Activated B cell treated with CpG ODN at 0.5 μM for 24 hours (primary cell): ENCODE data around the gene TMEM120B. TPM values are rescaled to one million over a fixed set of nuclear protein-coding genes. Genes with fewer than 3 reads are reported as not detected.

Experiments used
- ATAC-seq: fragments of 200-7000 bp; cut with Tn5 transposase; one replicate; pipeline ENCODE4 v1.10.0; 2021; ENCODE audit warnings: low read depth, mild to moderate bottlenecking, moderate library complexity
- CTCF ChIA-PET: fragments of 350-600 bp; sonication (Branson Sonifier 250); formaldehyde crosslinking; loops from one replicate; lab custom pipeline; 2021; ENCODE audit warnings: antibody characterized with exemption; lab: Charles Lee
- POLR2A ChIA-PET: fragments of 350-600 bp; sonication (Branson Sonifier 250); formaldehyde crosslinking; loops from one replicate; lab custom pipeline; 2021; ENCODE audit warnings: antibody characterized with exemption; lab: Charles Lee
- DNase-seq: peaks from one replicate; pipeline ENCODE4 v3.0.0; 2022
- H3K27ac Mint-ChIP-seq: one replicate; pipeline ENCODE4 v1.8.0; 2020; ENCODE audit warnings: mixed read lengths
- H3K27me3 Mint-ChIP-seq: one replicate; pipeline ENCODE4 v1.8.0; 2021; ENCODE audit warnings: mixed read lengths
- H3K36me3 Mint-ChIP-seq: one replicate; pipeline ENCODE4 v1.8.0; 2021; ENCODE audit warnings: low read depth, mixed read lengths
- H3K4me1 Mint-ChIP-seq: one replicate; pipeline ENCODE4 v1.8.0; 2021; ENCODE audit warnings: mixed read lengths
- H3K4me3 Mint-ChIP-seq: one replicate; pipeline ENCODE4 v1.8.0; 2020; ENCODE audit warnings: mild to moderate bottlenecking, mixed read lengths
- H3K9me3 Mint-ChIP-seq: one replicate; pipeline ENCODE4 v1.8.0; 2020; ENCODE audit warnings: mixed read lengths
- CTCF ChIP-seq: fragments of 200-600 bp; IDR thresholded peaks from one replicate; pipeline ENCODE4 v1.8.0; 2022; ENCODE audit warnings: antibody characterized with exemption, mild to moderate bottlenecking
- intact Hi-C: fragments of 100-400 bp; cut with micrococcal nuclease; formaldehyde crosslinking; loops from one replicate; pipeline ENCODE4 v1.15.1; 2024
- total RNA-seq: library from RNA; stranded (reverse); gene quantifications from 2 replicates; pipeline ENCODE4 v1.2.3, GENCODE V29; 2022

TMEM120B gene
- total RNA-seq, 1 donor from 2014 or later = 8.3 TPM

GRCh38 chr12:121826318-121827150 lies 114.0 kb downstream of the TMEM120B start:
- POLR2A ChIA-PET = interaction anchor here (0.6 to 1.5 kb wide), 4 partner anchors 11 to 451 kb away, joined by 3 to 6 read pairs (median 4); no protein-coding TSS in a partner anchor
- intact Hi-C loops = no loop called here
- no peak for TF ChIP-seq CTCF
- no peaks in the 10 kb centered on the region for H3K27me3 Mint-ChIP-seq
- H3K27ac Mint-ChIP-seq = no peak overlapping the region
- CTCF ChIA-PET = interaction anchor here (1.2 to 1.3 kb wide), 2 partner anchors 11 to 33 kb away, joined by 3 to 9 read pairs; partner anchors contain the start of gene RHOF
- no peaks in the 10 kb centered on the region for H3K4me1 Mint-ChIP-seq
- H3K36me3 Mint-ChIP-seq = peaks cover 83% of the 10 kb centered on the region
- ATAC-seq = no peak
- DNase-seq = no peak
- H3K9me3 Mint-ChIP-seq = no peaks in the 10 kb centered on the region
- no peak overlapping the region for H3K4me3 Mint-ChIP-seq

- intact Hi-C loops = no loop called here
- Mint-ChIP-seq H3K9me3 (no peaks in the 10 kb centered on the region), H3K4me3 (no peak overlapping the region), H3K27ac (no peak overlapping the region), H3K36me3 (peaks cover 84% of the 10 kb centered on the region), H3K4me1 (no peaks in the 10 kb centered on the region), H3K27me3 (no peaks in the 10 kb centered on the region)
- CTCF ChIA-PET = interaction anchor here (1.1 kb wide), 1 partner anchor 33 kb away, joined by 4 read pairs; no protein-coding TSS in a partner anchor
- ATAC-seq (no peak), DNase-seq (no peak)
- TF ChIP-seq CTCF = no peak
- POLR2A ChIA-PET = interaction anchor here (1.3 to 1.5 kb wide), 3 partner anchors 10 to 33 kb away, joined by 3 to 4 read pairs (median 3); partner anchors contain the start of gene SETD1B
Measured at GRCh38 chr12:121827351-121828099, 115.0 kb downstream of the TMEM120B start.

GRCh38 chr12:121828306-121828705 lies 115.8 kb downstream of the TMEM120B start:
- H3K36me3 Mint-ChIP-seq = peaks cover 85% of the 10 kb centered on the region
- DNase-seq = no peak
- H3K4me3 Mint-ChIP-seq = no peak overlapping the region
- H3K27ac Mint-ChIP-seq = no peak overlapping the region
- H3K4me1 Mint-ChIP-seq = no peaks in the 10 kb centered on the region
- CTCF ChIA-PET = interaction anchor here (1.1 kb wide), 1 partner anchor 34 kb away, joined by 4 read pairs; no protein-coding TSS in a partner anchor
- no peak for TF ChIP-seq CTCF
- no peaks in the 10 kb centered on the region for H3K27me3 Mint-ChIP-seq
- POLR2A ChIA-PET = interaction anchor here (1.3 to 1.5 kb wide), 2 partner anchors 24 to 34 kb away, joined by 3 read pairs; partner anchors contain the start of gene SETD1B
- intact Hi-C loops = no loop called here
- no peak for ATAC-seq
- H3K9me3 Mint-ChIP-seq = no peaks in the 10 kb centered on the region

GRCh38 chr12:121828826-121829225 lies 116.3 kb downstream of the TMEM120B start:
- H3K36me3 Mint-ChIP-seq = peaks cover 81% of the 10 kb centered on the region
- intact Hi-C loops = no loop called here
- POLR2A ChIA-PET = no interaction called here
- no peak for TF ChIP-seq CTCF
- DNase-seq = no peak
- H3K27me3 Mint-ChIP-seq = no peaks in the 10 kb centered on the region
- CTCF ChIA-PET = no interaction called here
- no peak for ATAC-seq
- H3K9me3 Mint-ChIP-seq = no peaks in the 10 kb centered on the region
- H3K4me1 Mint-ChIP-seq = no peaks in the 10 kb centered on the region
- H3K27ac Mint-ChIP-seq = peak overlapping the region; percentile 41
- H3K4me3 Mint-ChIP-seq = no peak overlapping the region
